ENCODE data around the gene IGFBP3.

GRCh38 chr7:45893374-45893995, 27.6 kb downstream of the IGFBP3 start:
- TF ChIP-seq CTCF (conservative IDR thresholded peaks at IDR 0.05) (no peak), EZH2 (IDR thresholded peaks at IDR 0.05; ENCODE audit: low read depth) (no peak)
